Natural killer cell (primary cell): ENCODE results near the gene BDNF. TPM values are rescaled to one million over a fixed set of nuclear protein-coding genes. Genes with fewer than 3 reads are reported as not detected.

ENCODE experiments used
- ATAC-seq, 3 donors: fragments of 150-1000 bp in 2 of 3; fragments of 200-7000 bp in 1 of 3; cut with Tn5 transposase; 1 replicate in 1 of 3; 2 replicates in 2 of 3; pipeline ENCODE4 v1.10.0; 2021; ENCODE audit warnings: mild to moderate bottlenecking in 2 of 3, moderate library complexity in 2 of 3
- DNase-seq, 2 donors: peaks; one replicate each; pipeline versions ENCODE4 v3.0.0 to v3.0.0-alpha.2; 2013 to 2021; ENCODE audit warnings: mixed read lengths in 1 of 2
- H3K27ac ChIP-seq: one replicate; pipeline ENCODE4 v1.5.1; 2013; ENCODE audit warnings: mild to moderate bottlenecking, low read length
- H3K27me3 ChIP-seq: one replicate; pipeline ENCODE4 v1.6.1; 2013; ENCODE audit warnings: low read length; ENCODE audit not compliant: control insufficient read depth, insufficient read depth
- H3K36me3 ChIP-seq: one replicate; pipeline ENCODE4 v1.6.1; 2013; ENCODE audit warnings: low read length; ENCODE audit not compliant: control insufficient read depth, insufficient read depth
- H3K4me1 ChIP-seq: one replicate; pipeline ENCODE4 v1.6.1; 2013; ENCODE audit warnings: low read length; ENCODE audit not compliant: control insufficient read depth, insufficient read depth
- H3K4me3 ChIP-seq: one replicate; pipeline ENCODE4 v1.5.1; 2013; ENCODE audit warnings: low read length
- H3K9me3 ChIP-seq: one replicate; pipeline ENCODE4 v1.6.1; 2013; ENCODE audit warnings: low read length; ENCODE audit not compliant: control insufficient read depth, insufficient read depth
- H3K27ac Mint-ChIP-seq, 2 donors: one replicate each; pipeline ENCODE4 v1.8.0; 2022; ENCODE audit warnings: mild to moderate bottlenecking in 2 of 2, mixed read lengths in 2 of 2, moderate library complexity in 1 of 2
- H3K27me3 Mint-ChIP-seq, 2 donors: one replicate each; pipeline ENCODE4 v1.8.0; 2022; ENCODE audit warnings: low read depth in 2 of 2, mixed read lengths in 2 of 2
- H3K36me3 Mint-ChIP-seq: one replicate; pipeline ENCODE4 v1.8.0; 2022; ENCODE audit warnings: mixed read lengths
- H3K4me1 Mint-ChIP-seq, 2 donors: one replicate each; pipeline ENCODE4 v1.8.0; 2022; ENCODE audit warnings: mixed read lengths in 2 of 2
- H3K4me3 Mint-ChIP-seq: one replicate; pipeline ENCODE4 v1.8.0; 2022; ENCODE audit warnings: mild to moderate bottlenecking, moderate library complexity, mixed read lengths
- H3K9me3 Mint-ChIP-seq, 2 donors: one replicate each; pipeline ENCODE4 v1.8.0; 2022; ENCODE audit warnings: mixed read lengths in 2 of 2
- CTCF ChIP-seq: fragments of 200-600 bp; IDR thresholded peaks from one replicate; pipeline ENCODE4 v1.8.0; 2022; ENCODE audit warnings: antibody characterized with exemption
- WGBS: methylation state at CpG from one replicate; pipeline ENCODE4 v1.1.7; 2013; ENCODE audit warnings: missing lambda C conversion rate; ENCODE audit not compliant: insufficient coverage; 5-methylcytosine and 5-hydroxymethylcytosine counted together
- intact Hi-C: fragments of 100-400 bp; cut with micrococcal nuclease; formaldehyde crosslinking; loops from one replicate; pipeline ENCODE4 v1.14.2; 2022
- total RNA-seq, 4 donors: library from RNA; stranded (reverse); fragments of 120-200 nt in 1 of 4; gene quantifications; one replicate each; pipeline versions ENCODE4 v1.2.3 to v1.2.4, GENCODE V29; 2013 to 2022

BDNF gene
- total RNA-seq, 3 donors from 2014 or later (not counting 1 experiment from before 2014, with no cell fraction given) = not detected

- Histone ChIP-seq H3K27ac (no peak overlapping the region), H3K36me3 (no peaks in the 10 kb centered on the region), H3K9me3 (no peaks in the 10 kb centered on the region), H3K27me3 (peaks cover 14% of the 10 kb centered on the region), H3K4me1 (peaks cover 6% of the 10 kb centered on the region), H3K4me3 (no peak overlapping the region)
- Mint-ChIP-seq H3K36me3 (no peaks in the 10 kb centered on the region), H3K27ac (no peak overlapping the region), H3K9me3 (peaks cover 2 to 5% of the 10 kb centered on the region in 2 donors), H3K27me3 (peaks cover 9 to 16% of the 10 kb centered on the region in 2 donors), H3K4me3 (no peak overlapping the region), H3K4me1 (no peaks in the 10 kb centered on the region)
- no peak for DNase-seq
- TF ChIP-seq CTCF = no peak
- intact Hi-C loops = no loop called here
- no peak for ATAC-seq
- WGBS = 27% methylated on average over 5 of the region's 5 CpGs
These were observed 5.9 kb upstream of the BDNF start for GRCh38 chr11:27705873-27706820.

- Mint-ChIP-seq H3K9me3 (peaks cover 4 to 5% of the 10 kb centered on the region in 2 donors), H3K4me1 (peaks cover 0 to 2% of the 10 kb centered on the region in 2 donors), H3K27ac (no peak overlapping the region), H3K36me3 (no peaks in the 10 kb centered on the region), H3K27me3 (peaks cover 30 to 34% of the 10 kb centered on the region in 2 donors), H3K4me3 (no peak overlapping the region)
- no peak for DNase-seq
- TF ChIP-seq CTCF = no peak
- WGBS = 70% methylated on average over 2 of the region's 3 CpGs
- Histone ChIP-seq H3K27me3 (peaks cover 35% of the 10 kb centered on the region), H3K4me3 (no peak overlapping the region), H3K36me3 (no peaks in the 10 kb centered on the region), H3K27ac (no peak overlapping the region), H3K4me1 (peaks cover 19% of the 10 kb centered on the region), H3K9me3 (no peaks in the 10 kb centered on the region)
- intact Hi-C loops = no loop called here
- ATAC-seq = no peak
These were observed 3.2 kb upstream of the BDNF start for GRCh38 chr11:27703481-27703880.

GRCh38 chr11:27702811-27703210 lies 2.6 kb upstream of the BDNF start:
- no peak for TF ChIP-seq CTCF
- H3K36me3 ChIP-seq = no peaks in the 10 kb centered on the region
- intact Hi-C loops = no loop called here
- H3K4me3 ChIP-seq = no peak overlapping the region
- ATAC-seq (no peak), DNase-seq (no peak)
- Mint-ChIP-seq H3K27ac (no peak overlapping the region), H3K4me3 (no peak overlapping the region), H3K27me3 (peaks cover 34% of the 10 kb centered on the region in 2 donors), H3K9me3 (peaks cover 2% of the 10 kb centered on the region in 2 donors), H3K36me3 (no peaks in the 10 kb centered on the region), H3K4me1 (peaks cover 0 to 5% of the 10 kb centered on the region in 2 donors)
- H3K4me1 ChIP-seq = peaks cover 19% of the 10 kb centered on the region
- H3K9me3 ChIP-seq = no peaks in the 10 kb centered on the region
- peaks cover 38% of the 10 kb centered on the region for H3K27me3 ChIP-seq
- no peak overlapping the region for H3K27ac ChIP-seq
- 33% methylated on average over 4 of the region's 6 CpGs for WGBS
